WI38 (cell line): Measurements from ENCODE around the gene COLQ.

Source experiments
- H3K4me3 ChIP-seq: 2 replicates; pipeline ENCODE4 v1.5.1; 2011; ENCODE audit warnings: low read depth, mild to moderate bottlenecking, control low read depth, low read length
- CTCF ChIP-seq: IDR thresholded peaks from 2 replicates; pipeline ENCODE4 v1.5.1; 2012; ENCODE audit warnings: low read depth, mild to moderate bottlenecking, control low read depth, low read length

Gene COLQ

GRCh38 chr3:15450438-15451215 lies 70.9 kb downstream of the COLQ start:
- H3K4me3 ChIP-seq, result no peak overlapping the region
- no peak for TF ChIP-seq CTCF

GRCh38 chr3:15449489-15450224 lies 71.8 kb downstream of the COLQ start:
- no peak for TF ChIP-seq CTCF

DNA sequence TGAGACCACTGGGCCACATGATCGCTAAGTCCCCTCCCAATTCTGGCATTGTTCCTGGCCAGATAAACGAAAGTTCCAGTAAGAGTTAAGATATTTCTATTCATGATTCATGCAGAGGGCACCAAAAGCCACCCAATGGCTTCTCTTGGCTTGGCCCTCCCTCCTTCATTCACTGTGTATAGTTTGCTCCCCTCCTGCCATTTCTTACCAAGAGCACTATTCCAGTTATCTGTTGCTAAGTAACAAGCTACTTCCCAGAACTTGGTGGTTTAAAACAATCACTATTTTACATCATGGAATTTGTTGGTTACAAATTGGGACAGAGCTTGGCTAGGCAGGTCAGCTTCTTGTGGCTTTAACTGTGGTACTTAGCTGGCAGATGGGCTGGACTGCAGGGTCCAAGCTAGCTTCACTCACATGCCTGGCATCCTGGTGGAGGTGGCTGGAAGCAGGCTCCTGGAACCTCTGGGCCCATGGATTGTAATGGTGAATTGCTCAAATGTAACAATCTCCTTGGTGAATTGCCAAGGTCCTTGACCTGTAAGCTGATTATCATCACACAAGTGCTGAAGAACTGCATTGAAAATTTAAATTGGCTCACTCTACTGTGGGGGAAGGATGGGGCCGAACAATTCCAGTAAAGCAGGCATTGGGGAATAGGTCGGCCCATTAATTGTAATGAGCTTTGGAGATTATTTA lies 77.5 kb downstream of the COLQ start:
- TF ChIP-seq CTCF, result no peak
- H3K4me3 ChIP-seq, result no peak overlapping the region

More at GRCh38 chr3:15449489-15450224, 71.8 kb downstream of the COLQ start:
- H3K4me3 ChIP-seq, result no peak overlapping the region

GRCh38 chr3:15440891-15441290 lies 80.6 kb downstream of the COLQ start:
- TF ChIP-seq CTCF, result no peak
- no peak overlapping the region for H3K4me3 ChIP-seq

DNA sequence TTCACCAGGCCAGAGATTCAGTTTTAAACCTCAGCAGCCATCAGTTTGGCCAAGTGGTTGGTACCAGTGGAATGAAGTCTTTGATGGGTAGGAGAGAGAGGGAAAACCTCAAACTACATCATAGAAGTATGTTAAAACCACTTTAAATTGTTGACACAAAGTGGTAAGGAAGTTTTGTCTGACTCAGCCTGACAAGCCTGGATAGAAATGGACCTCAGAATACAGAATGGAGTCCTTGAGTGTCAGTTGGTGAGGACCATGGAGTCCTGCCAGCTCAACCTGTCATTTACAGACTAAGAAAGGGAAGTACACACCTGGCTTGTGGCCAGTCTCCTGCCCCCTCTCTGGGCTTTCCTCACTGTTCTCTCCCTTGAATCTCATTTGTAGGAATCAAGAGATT lies 82.0 kb downstream of the COLQ start:
- no peak for TF ChIP-seq CTCF
- H3K4me3 ChIP-seq, result no peak overlapping the region

GRCh38 chr3:15438983-15439382 lies 82.5 kb downstream of the COLQ start:
- H3K4me3 ChIP-seq, result no peak overlapping the region
- TF ChIP-seq CTCF, result no peak

DNA sequence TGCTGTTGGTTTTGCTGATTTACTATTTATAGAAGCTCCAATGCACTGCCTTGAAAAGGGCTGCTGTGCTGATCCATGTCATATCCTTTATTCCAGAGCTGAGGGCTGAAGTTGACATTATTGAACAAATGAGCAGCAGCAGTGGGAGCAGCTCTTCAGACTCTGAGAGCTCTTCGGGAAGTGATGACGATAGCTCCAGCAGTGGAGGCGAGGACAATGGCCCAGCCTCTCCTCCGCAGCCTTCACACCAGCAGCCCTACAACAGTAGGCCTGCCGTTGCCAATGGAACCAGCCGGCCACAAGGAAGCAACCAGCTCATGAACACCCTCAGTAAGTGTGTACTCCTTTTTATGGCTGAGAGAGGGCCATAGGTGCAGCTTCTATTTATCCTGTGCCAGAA lies 85.3 kb downstream of the COLQ start:
- no peak for TF ChIP-seq CTCF
- H3K4me3 ChIP-seq, result no peak overlapping the region
